Astrocyte (in vitro differentiated cells and primary cell): ENCODE data around the gene LSM11. TPM values are rescaled to one million over a fixed set of nuclear protein-coding genes. Genes with fewer than 3 reads are reported as not detected.
A peak's percentile ranks its signal among the peaks of the same experiment; 100 is the strongest.

Experiments used
- DNase-seq: peaks from one replicate; pipeline ENCODE4 v3.0.0-alpha.2; 2010; ENCODE audit warnings: low read depth
- FAIRE-seq: peaks from 2 replicates; lab custom pipeline; 2011; peaks lifted over from hg19 to GRCh38; lab: Jason Lieb, UNC
- H2AFZ ChIP-seq: 2 replicates; pipeline ENCODE4 v1.6.0; 2012; ENCODE audit warnings: low read depth, low read length, inconsistent platforms
- H3K27ac ChIP-seq: 2 replicates; pipeline ENCODE4 v1.5.1; 2011; ENCODE audit warnings: low read depth, low read length, inconsistent platforms
- H3K27me3 ChIP-seq: 2 replicates; pipeline ENCODE4 v1.6.0; 2011; ENCODE audit warnings: low read length, inconsistent platforms; ENCODE audit not compliant: insufficient read depth
- H3K36me3 ChIP-seq: 2 replicates; pipeline ENCODE4 v1.5.1; 2011; ENCODE audit warnings: low read length, inconsistent platforms; ENCODE audit not compliant: insufficient read depth
- H3K4me1 ChIP-seq: 2 replicates; pipeline ENCODE4 v1.5.1; 2011; ENCODE audit warnings: low read length, inconsistent platforms; ENCODE audit not compliant: insufficient read depth
- H3K4me2 ChIP-seq: 2 replicates; pipeline ENCODE4 v1.6.0; 2012; ENCODE audit warnings: low read length, inconsistent platforms
- H3K4me3 ChIP-seq: 2 replicates; pipeline ENCODE4 v1.5.1; 2011; ENCODE audit warnings: low read depth, mild to moderate bottlenecking, low read length, inconsistent platforms; ENCODE audit not compliant: insufficient read depth
- H3K79me2 ChIP-seq: 2 replicates; pipeline ENCODE4 v1.6.0; 2012; ENCODE audit warnings: mild to moderate bottlenecking, low read length, inconsistent platforms; ENCODE audit not compliant: insufficient read depth
- H3K9ac ChIP-seq: 2 replicates; pipeline ENCODE4 v1.6.0; 2012; ENCODE audit warnings: mild to moderate bottlenecking, low read length, inconsistent platforms
- H3K9me3 ChIP-seq: 2 replicates; pipeline ENCODE4 v1.5.1; 2012; ENCODE audit warnings: low read depth, mild to moderate bottlenecking, low read length, inconsistent platforms; ENCODE audit not compliant: insufficient read depth
- H4K20me1 ChIP-seq: 2 replicates; pipeline ENCODE4 v1.6.0; 2012; ENCODE audit warnings: low read length, inconsistent platforms; ENCODE audit not compliant: insufficient read depth
- H3K27ac Mint-ChIP-seq: one replicate; pipeline ENCODE4 v1.8.0; 2021; ENCODE audit warnings: mild to moderate bottlenecking, mixed read lengths; ENCODE audit not compliant: unreplicated experiment
- H3K27me3 Mint-ChIP-seq: one replicate; pipeline ENCODE4 v1.8.0; 2021; ENCODE audit warnings: low read depth, mixed read lengths; ENCODE audit not compliant: unreplicated experiment
- H3K36me3 Mint-ChIP-seq: one replicate; pipeline ENCODE4 v1.8.0; 2021; ENCODE audit warnings: low read depth, mixed read lengths; ENCODE audit not compliant: unreplicated experiment
- H3K4me1 Mint-ChIP-seq: one replicate; pipeline ENCODE4 v1.8.0; 2021; ENCODE audit warnings: low read depth, mixed read lengths; ENCODE audit not compliant: unreplicated experiment
- H3K4me3 Mint-ChIP-seq: one replicate; pipeline ENCODE4 v1.8.0; 2021; ENCODE audit warnings: mild to moderate bottlenecking, moderate library complexity, mixed read lengths; ENCODE audit not compliant: unreplicated experiment
- H3K9me3 Mint-ChIP-seq: one replicate; pipeline ENCODE4 v1.8.0; 2021; ENCODE audit warnings: mild to moderate bottlenecking, mixed read lengths; ENCODE audit not compliant: unreplicated experiment
- EZH2 ChIP-seq: IDR thresholded peaks from 2 replicates; pipeline ENCODE4 v1.6.1; 2012; ENCODE audit warnings: mild to moderate bottlenecking, low read length, inconsistent platforms; ENCODE audit not compliant: insufficient read depth
- total RNA-seq: library from RNA; stranded (reverse); gene quantifications from 2 replicates; pipeline ENCODE4 v1.2.1, GENCODE V29; 2021
- TF ChIP-seq, protein P1 (sequence below): IDR thresholded peaks from 2 replicates; pipeline ENCODE4 v1.5.1; 2011; ENCODE audit warnings: low read depth, mild to moderate bottlenecking, inconsistent platforms, low read length, moderate library complexity; ENCODE audit not compliant: insufficient read depth

The LSM11 gene
- total RNA-seq, 1 donor from 2014 or later: 4.7 TPM

DNA sequence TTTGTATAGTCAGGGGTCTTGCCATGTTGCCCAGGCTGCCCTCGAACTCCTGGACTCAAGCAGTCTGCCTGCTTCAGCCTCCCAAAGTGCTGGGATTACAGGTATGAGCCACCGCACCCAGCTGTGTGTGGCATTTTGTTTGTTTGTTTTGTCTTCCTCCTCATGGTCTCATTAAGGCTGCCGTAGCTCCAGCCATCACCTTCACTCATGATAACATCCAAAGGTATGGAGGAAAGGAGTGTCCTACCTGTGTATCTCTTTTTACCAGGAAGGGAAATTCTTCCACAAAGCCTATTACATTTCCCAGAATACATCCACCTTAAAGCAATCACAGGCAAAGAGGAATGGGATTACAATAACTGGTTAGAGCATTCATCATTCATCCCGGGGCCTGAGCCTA is 27.2 kb downstream of the LSM11 start:
- H3K27me3 Mint-ChIP-seq: peaks cover 3% of the 10 kb centered on the region
- Histone ChIP-seq H3K79me2 (no peaks in the 10 kb centered on the region), H3K27ac (no peak overlapping the region), H3K36me3 (no peaks in the 10 kb centered on the region), H3K4me2 (no peak overlapping the region), H3K9ac (no peak overlapping the region), H2AFZ (no peak overlapping the region), H3K4me1 (no peaks in the 10 kb centered on the region), H3K4me3 (no peak overlapping the region), H3K27me3 (peaks cover 2% of the 10 kb centered on the region), H3K9me3 (no peaks in the 10 kb centered on the region), H4K20me1 (no peaks in the 10 kb centered on the region)
- TF ChIP-seq, protein P1, sequence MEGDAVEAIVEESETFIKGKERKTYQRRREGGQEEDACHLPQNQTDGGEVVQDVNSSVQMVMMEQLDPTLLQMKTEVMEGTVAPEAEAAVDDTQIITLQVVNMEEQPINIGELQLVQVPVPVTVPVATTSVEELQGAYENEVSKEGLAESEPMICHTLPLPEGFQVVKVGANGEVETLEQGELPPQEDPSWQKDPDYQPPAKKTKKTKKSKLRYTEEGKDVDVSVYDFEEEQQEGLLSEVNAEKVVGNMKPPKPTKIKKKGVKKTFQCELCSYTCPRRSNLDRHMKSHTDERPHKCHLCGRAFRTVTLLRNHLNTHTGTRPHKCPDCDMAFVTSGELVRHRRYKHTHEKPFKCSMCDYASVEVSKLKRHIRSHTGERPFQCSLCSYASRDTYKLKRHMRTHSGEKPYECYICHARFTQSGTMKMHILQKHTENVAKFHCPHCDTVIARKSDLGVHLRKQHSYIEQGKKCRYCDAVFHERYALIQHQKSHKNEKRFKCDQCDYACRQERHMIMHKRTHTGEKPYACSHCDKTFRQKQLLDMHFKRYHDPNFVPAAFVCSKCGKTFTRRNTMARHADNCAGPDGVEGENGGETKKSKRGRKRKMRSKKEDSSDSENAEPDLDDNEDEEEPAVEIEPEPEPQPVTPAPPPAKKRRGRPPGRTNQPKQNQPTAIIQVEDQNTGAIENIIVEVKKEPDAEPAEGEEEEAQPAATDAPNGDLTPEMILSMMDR: no peak
- no peak for TF ChIP-seq EZH2
- no peaks in the 10 kb centered on the region for H3K4me1 Mint-ChIP-seq
- no peak overlapping the region for H3K27ac Mint-ChIP-seq
- FAIRE-seq (no peak), DNase-seq (no peak)
- H3K9me3 Mint-ChIP-seq: peaks cover 2% of the 10 kb centered on the region
- H3K36me3 Mint-ChIP-seq: no peaks in the 10 kb centered on the region
- no peak overlapping the region for H3K4me3 Mint-ChIP-seq

DNA sequence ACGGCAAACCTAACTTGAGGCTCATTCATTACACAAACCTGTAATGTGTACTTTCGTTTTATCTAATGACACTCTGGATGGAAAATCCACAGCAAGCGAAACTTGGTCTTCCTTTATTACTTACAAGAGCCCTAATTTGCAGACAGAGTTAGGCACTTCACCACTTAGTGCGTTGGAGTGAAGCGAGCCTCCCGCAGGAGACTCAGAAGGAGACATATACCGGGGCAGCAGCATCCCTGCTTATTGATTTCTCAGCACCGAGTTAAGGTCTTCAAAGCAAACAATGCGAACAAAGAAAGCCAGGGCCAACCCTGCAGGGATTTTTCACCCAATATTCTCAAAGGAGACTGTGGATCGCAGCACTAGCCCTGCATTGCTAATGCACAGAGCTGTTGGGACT is 28.6 kb downstream of the LSM11 start:
- DNase-seq (no peak), FAIRE-seq (no peak)
- Mint-ChIP-seq H3K4me1 (no peaks in the 10 kb centered on the region), H3K27ac (no peak overlapping the region), H3K27me3 (no peaks in the 10 kb centered on the region), H3K36me3 (no peaks in the 10 kb centered on the region), H3K4me3 (no peak overlapping the region), H3K9me3 (peaks cover 2% of the 10 kb centered on the region)
- Histone ChIP-seq H3K9ac (no peak overlapping the region), H3K79me2 (no peaks in the 10 kb centered on the region), H3K27ac (no peak overlapping the region), H3K4me1 (no peaks in the 10 kb centered on the region), H3K4me3 (no peak overlapping the region), H4K20me1 (no peaks in the 10 kb centered on the region), H2AFZ (no peak overlapping the region), H3K4me2 (no peak overlapping the region), H3K9me3 (no peaks in the 10 kb centered on the region), H3K36me3 (no peaks in the 10 kb centered on the region), H3K27me3 (peaks cover 2% of the 10 kb centered on the region)
- TF ChIP-seq, protein P1: no peak
- no peak for TF ChIP-seq EZH2

DNA sequence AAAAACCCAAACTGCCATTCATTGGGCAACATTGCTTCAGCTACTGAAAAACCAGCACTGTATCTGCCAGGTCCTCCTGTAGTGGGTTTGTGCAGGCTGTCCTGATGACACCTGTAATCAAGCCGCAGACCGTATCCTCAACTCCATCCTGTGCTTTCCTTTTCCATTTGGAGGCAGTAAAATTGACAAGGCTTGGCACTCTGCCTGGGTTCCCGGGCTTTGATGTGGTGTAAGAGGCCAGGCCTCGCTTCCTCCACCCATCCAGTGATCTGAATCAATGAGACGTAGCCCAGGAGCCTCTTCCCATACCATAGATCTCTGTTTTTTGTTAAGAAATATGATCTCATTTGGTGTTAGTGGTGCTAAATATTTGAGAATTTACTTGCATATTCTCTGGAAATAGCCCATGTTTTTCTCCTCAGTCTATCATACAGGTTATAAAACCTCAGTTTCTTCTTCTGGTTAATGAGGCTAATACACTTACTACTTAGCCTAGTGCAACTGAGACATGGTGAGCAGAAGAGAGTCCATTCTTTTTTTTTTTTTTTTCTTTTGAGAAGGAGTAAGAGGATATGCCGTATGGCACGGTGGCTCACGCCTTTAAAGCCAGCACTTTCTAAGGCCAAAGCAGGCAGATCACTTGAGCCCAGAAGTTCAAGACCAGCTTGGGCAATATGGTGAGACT is 34.8 kb downstream of the LSM11 start:
- peak; percentile 57 for DNase-seq
- TF ChIP-seq EZH2: no peak
- TF ChIP-seq, protein P1: no peak

More for the DNA sequence above, 34.8 kb downstream of the LSM11 start:
- H3K36me3 ChIP-seq: no peaks in the 10 kb centered on the region
- peaks cover 2% of the 10 kb centered on the region for H3K27me3 ChIP-seq
- FAIRE-seq: no peak
- no peak overlapping the region for H2AFZ ChIP-seq
- Mint-ChIP-seq H3K4me3 (no peak overlapping the region), H3K4me1 (peaks cover 4% of the 10 kb centered on the region), H3K9me3 (no peaks in the 10 kb centered on the region), H3K27me3 (no peaks in the 10 kb centered on the region), H3K27ac (no peak overlapping the region), H3K36me3 (peaks cover 2% of the 10 kb centered on the region)
- H4K20me1 ChIP-seq: no peaks in the 10 kb centered on the region
- H3K9ac ChIP-seq: no peak overlapping the region
- H3K4me1 ChIP-seq: no peaks in the 10 kb centered on the region
- no peaks in the 10 kb centered on the region for H3K79me2 ChIP-seq
- no peak overlapping the region for H3K4me2 ChIP-seq
- H3K4me3 ChIP-seq: no peak overlapping the region
- no peak overlapping the region for H3K27ac ChIP-seq
- H3K9me3 ChIP-seq: no peaks in the 10 kb centered on the region
